Esophagus squamous epithelium (tissue), 5 donors: ENCODE results near the gene PRKCE. TPM values are rescaled to one million over a fixed set of nuclear protein-coding genes. Genes with fewer than 3 reads are reported as not detected.

Experiments used
- DNase-seq: peaks from one replicate; lab custom pipeline; 2025; lab: John Stamatoyannopoulos, UW
- H3K27ac ChIP-seq, 4 donors: fragments of 200-600 bp; sonication (generic); one replicate each; pipeline ENCODE4 v1.5.1; 2016 to 2019; ENCODE audit warnings: mild to moderate bottlenecking in 1 of 4
- H3K27me3 ChIP-seq, 4 donors: fragments of 200-600 bp; sonication (generic); 1 replicate in 3 of 4; 2 replicates in 1 of 4; pipeline versions ENCODE4 v1.5.1 to v1.6.0; 2017 to 2021; ENCODE audit warnings: antibody characterized with exemption in 1 of 4
- H3K36me3 ChIP-seq, 3 donors: fragments of 200-600 bp; sonication (generic); one replicate each; pipeline ENCODE4 v1.5.1; 2016 to 2019
- H3K4me1 ChIP-seq, 3 donors: fragments of 200-600 bp; sonication (generic); one replicate each; pipeline ENCODE4 v1.5.1; 2017 to 2019
- H3K4me3 ChIP-seq, 4 donors: fragments of 200-600 bp; sonication (generic); 1 replicate in 3 of 4; 2 replicates in 1 of 4; pipeline ENCODE4 v1.5.1; 2016 to 2019; ENCODE audit warnings: mild to moderate bottlenecking in 2 of 4, moderate library complexity in 1 of 4
- H3K9me3 ChIP-seq, 3 donors: fragments of 200-600 bp; sonication (generic); one replicate each; pipeline ENCODE4 v1.5.1; 2016 to 2019
- CTCF ChIP-seq, 6 experiments: fragments of 450-650 bp in 4 of 6; fragments of 200-600 bp in 2 of 6; sonication (generic) in 2 of 6; IDR thresholded peaks; one replicate each; pipeline ENCODE4 v1.5.1; 2016 to 2019; ENCODE audit warnings: antibody characterized with exemption in 6 of 6, mild to moderate bottlenecking in 4 of 6, moderate library complexity in 4 of 6
- POLR2A ChIP-seq, 4 donors: fragments of 450-650 bp; IDR thresholded peaks; one replicate each; pipeline ENCODE4 v1.6.1; 2017; ENCODE audit warnings: antibody characterized with exemption in 4 of 4, mild to moderate bottlenecking in 4 of 4, moderate library complexity in 3 of 4
- WGBS, 2 donors: methylation state at CpG; one replicate each; pipeline ENCODE4 v1.1.5; 2018; 5-methylcytosine and 5-hydroxymethylcytosine counted together
- intact Hi-C: fragments of 100-400 bp; cut with DNase I; formaldehyde crosslinking; loops from one replicate; pipeline ENCODE4 v1.15.0; 2022
- total RNA-seq, 4 donors: library from RNA; depleted of rRNA; stranded (reverse); fragments of >200 nt; gene quantifications; one replicate each; pipeline ENCODE4 v1.1.0, GENCODE V29; 2016
- donor health status: DM: yes; HTN: yes; CAD: no.

PRKCE gene
- total RNA-seq, 4 donors from 2014 or later = 6.5 to 13.7 (median 9.9) TPM

GRCh38 chr2:45902781-45903375 is 251.4 kb downstream of the PRKCE start:
- Histone ChIP-seq H3K9me3 (no peaks in the 10 kb centered on the region), H3K36me3 (no peaks in the 10 kb centered on the region), H3K27ac (no peak overlapping the region), H3K27me3 (no peaks in the 10 kb centered on the region), H3K4me3 (no peak overlapping the region), H3K4me1 (peaks cover 0 to 15% (median 0%) of the 10 kb centered on the region in 3 donors)
- DNase-seq = no peak
- 77 to 93% methylated on average over 2 of the region's 2 CpGs for WGBS, 2 donors
- intact Hi-C loops = no loop called here
- TF ChIP-seq CTCF (IDR thresholded peaks at IDR 0.05) (no peak), POLR2A (IDR thresholded peaks at IDR 0.05) (no peak)

- peak overlapping the region in 1 of 4 donors; percentile 24 for H3K4me3 ChIP-seq
- H3K9me3 ChIP-seq = no peaks in the 10 kb centered on the region
- peak overlapping the region in 1 of 4 donors; percentile 48 for H3K27ac ChIP-seq
- WGBS, 2 donors = 45 to 63% methylated on average over 10 to 14 of the region's 15 CpGs
- no peaks in the 10 kb centered on the region for H3K36me3 ChIP-seq
- no peaks in the 10 kb centered on the region for H3K27me3 ChIP-seq
- TF ChIP-seq POLR2A (IDR thresholded peaks at IDR 0.05) (no peak), CTCF (IDR thresholded peaks at IDR 0.05) (no peak)
- peaks cover 0 to 12% (median 3%) of the 10 kb centered on the region in 3 donors for H3K4me1 ChIP-seq
- intact Hi-C loops = no loop called here
- DNase-seq = no peak
Measured at GRCh38 chr2:45904267-45904945, 252.9 kb downstream of the PRKCE start.

GRCh38 chr2:45904946-45905631 is 253.6 kb downstream of the PRKCE start:
- H3K27ac ChIP-seq = peak overlapping the region in 1 of 4 donors; percentile 48

GRCh38 chr2:45905632-45905958 is 254.1 kb downstream of the PRKCE start:
- WGBS, 2 donors = 78 to 97% methylated on average over 4 of the region's 5 CpGs
- Histone ChIP-seq H3K4me1 (peaks cover 0 to 24% (median 10%) of the 10 kb centered on the region in 3 donors), H3K36me3 (no peaks in the 10 kb centered on the region), H3K27me3 (no peaks in the 10 kb centered on the region), H3K9me3 (no peaks in the 10 kb centered on the region), H3K4me3 (no peak overlapping the region), H3K27ac (no peak overlapping the region)
- no peak for DNase-seq
- intact Hi-C loops = no loop called here
- TF ChIP-seq POLR2A (IDR thresholded peaks at IDR 0.05) (no peak), CTCF (IDR thresholded peaks at IDR 0.05) (no peak)

More at GRCh38 chr2:45904946-45905631, 253.6 kb downstream of the PRKCE start:
- Histone ChIP-seq H3K4me1 (peaks cover 0 to 19% (median 5%) of the 10 kb centered on the region in 3 donors), H3K27me3 (no peaks in the 10 kb centered on the region), H3K36me3 (no peaks in the 10 kb centered on the region), H3K9me3 (no peaks in the 10 kb centered on the region), H3K4me3 (no peak overlapping the region)
- TF ChIP-seq POLR2A (IDR thresholded peaks at IDR 0.05) (no peak), CTCF (IDR thresholded peaks at IDR 0.05) (no peak)
- intact Hi-C loops = no loop called here
- WGBS, 2 donors = 77 to 92% methylated on average over 5 to 8 of the region's 8 CpGs
- no peak for DNase-seq

GRCh38 chr2:45907592-45907991 is 256.1 kb downstream of the PRKCE start:
- no peak overlapping the region for H3K4me3 ChIP-seq
- intact Hi-C loops = no loop called here
- TF ChIP-seq POLR2A (IDR thresholded peaks at IDR 0.05) = no peak
- no peak for TF ChIP-seq CTCF (IDR thresholded peaks at IDR 0.05)
- 89% methylated on average over 5 to 9 of the region's 9 CpGs for WGBS, 2 donors
- peaks cover 0 to 41% (median 17%) of the 10 kb centered on the region in 3 donors for H3K4me1 ChIP-seq
- no peaks in the 10 kb centered on the region for H3K36me3 ChIP-seq
- no peaks in the 10 kb centered on the region for H3K9me3 ChIP-seq
- no peak for DNase-seq
- no peak overlapping the region for H3K27ac ChIP-seq
- H3K27me3 ChIP-seq = no peaks in the 10 kb centered on the region
